ENCODE results near the gene UVRAG.
A peak's percentile ranks its signal among the peaks of the same experiment; 100 is the strongest.

Gene UVRAG

GRCh38 chr11:76131142-76131541 is 316.1 kb downstream of the UVRAG start:
- DNase-seq, result no peak

GRCh38 chr11:76131671-76132631 is 316.9 kb downstream of the UVRAG start:
- DNase-seq, result no peak

- DNase-seq, result no peak
Observed at GRCh38 chr11:76134239-76134638, 319.2 kb downstream of the UVRAG start.

GRCh38 chr11:76135491-76135890 is 320.5 kb downstream of the UVRAG start:
- DNase-seq, result no peak

GRCh38 chr11:76139314-76139713 is 324.3 kb downstream of the UVRAG start:
- no peak for DNase-seq

- DNase-seq, result no peak
Observed at GRCh38 chr11:76140912-76141574, 326.0 kb downstream of the UVRAG start.

- no peak for DNase-seq
Observed at GRCh38 chr11:76141901-76142588, 327.0 kb downstream of the UVRAG start.

GRCh38 chr11:76143274-76143673 is 328.3 kb downstream of the UVRAG start:
- no peak for DNase-seq

GRCh38 chr11:76147106-76147740 is 332.2 kb downstream of the UVRAG start:
- DNase-seq, result no peak

GRCh38 chr11:76148231-76148630 is 333.2 kb downstream of the UVRAG start:
- no peak for DNase-seq

- DNase-seq, result no peak
Observed at GRCh38 chr11:76148941-76149613, 334.1 kb downstream of the UVRAG start.

- no peak for DNase-seq
Observed at GRCh38 chr11:76149713-76150112, 334.7 kb downstream of the UVRAG start.

- DNase-seq, result no peak
Observed at GRCh38 chr11:76150141-76150540, 335.1 kb downstream of the UVRAG start.

GRCh38 chr11:76151556-76152085 is 336.6 kb downstream of the UVRAG start:
- peak; percentile 50 for DNase-seq

- no peak for DNase-seq
Observed at GRCh38 chr11:76152086-76152681, 337.2 kb downstream of the UVRAG start.

GRCh38 chr11:76152741-76153570 is 337.9 kb downstream of the UVRAG start:
- no peak for DNase-seq

- DNase-seq, result no peak
Observed at GRCh38 chr11:76153571-76153923, 338.5 kb downstream of the UVRAG start.

GRCh38 chr11:76155500-76156227 is 340.7 kb downstream of the UVRAG start:
- DNase-seq, result no peak

- no peak for DNase-seq
Observed at GRCh38 chr11:76156971-76157427, 342.0 kb downstream of the UVRAG start.

- no peak for DNase-seq
Observed at GRCh38 chr11:76157891-76158290, 342.9 kb downstream of the UVRAG start.
